ENCODE results near the gene VAC14.

The VAC14 gene

GRCh38 chr16:70800781-70801480 lies at the start of gene VAC14:
TSS of gene VAC14 (minus strand) at chr16:70801158. CDS start at chr16:70800900, 258 bp downstream.
- Histone ChIP-seq H3K9me3 (ENCODE audit: control insufficient read depth, insufficient read depth, low read depth, low read length) (no peaks in the 10 kb centered on the region), H3K4me1 (ENCODE audit: control insufficient read depth, insufficient read depth, low read length) (no peaks in the 10 kb centered on the region), H3K27ac (ENCODE audit: extremely low read depth, low read depth, low read length) (no peak within 1 kb of the TSS), H3K36me3 (ENCODE audit: control insufficient read depth in 2 of 2, insufficient read depth in 1 of 2, low read length in 2 of 2) (peaks cover 0 to 13% of the 10 kb centered on the region in 2 experiments; a peak in 1 of 3 replicates), H3K4me3 (ENCODE audit: low read depth, low read length) (peak within 1 kb of the TSS; percentile 71)
- ChIA-PET POLR2A (interaction anchor here (0.6 to 1.0 kb wide), 3 partner anchors 8 to 23 kb away, joined by 3 to 7 read pairs (median 3); no protein-coding TSS in a partner anchor), CTCF (interaction anchor here (0.6 to 0.8 kb wide), 2 partner anchors 145 to 556 kb away, joined by 3 read pairs; no protein-coding TSS in a partner anchor)
- peak; percentile 34; the same call in 1 of the 2 replicates for TF ChIP-seq ZNF660 (tag by site-specific recombination; IDR thresholded peaks at IDR 0.05)
- TF ChIP-seq ZFP3 (tag by site-specific recombination; IDR thresholded peaks at IDR 0.05; ENCODE audit: low read depth), result no peak
- no peak for TF ChIP-seq ZNF248 (tag by site-specific recombination; IDR thresholded peaks at IDR 0.05)
- no peak for TF ChIP-seq ZFP41 (tag by site-specific recombination; IDR thresholded peaks at IDR 0.05; ENCODE audit: borderline replicate concordance)
- TF ChIP-seq, protein P1, sequence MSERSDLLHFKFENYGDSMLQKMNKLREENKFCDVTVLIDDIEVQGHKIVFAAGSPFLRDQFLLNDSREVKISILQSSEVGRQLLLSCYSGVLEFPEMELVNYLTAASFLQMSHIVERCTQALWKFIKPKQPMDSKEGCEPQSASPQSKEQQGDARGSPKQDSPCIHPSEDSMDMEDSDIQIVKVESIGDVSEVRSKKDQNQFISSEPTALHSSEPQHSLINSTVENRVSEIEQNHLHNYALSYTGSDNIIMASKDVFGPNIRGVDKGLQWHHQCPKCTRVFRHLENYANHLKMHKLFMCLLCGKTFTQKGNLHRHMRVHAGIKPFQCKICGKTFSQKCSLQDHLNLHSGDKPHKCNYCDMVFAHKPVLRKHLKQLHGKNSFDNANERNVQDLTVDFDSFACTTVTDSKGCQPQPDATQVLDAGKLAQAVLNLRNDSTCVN (tag by site-specific recombination; optimal IDR thresholded peaks at IDR 0.05), result peak; percentile 41
- TF ChIP-seq KLF9 (tag by site-specific recombination; IDR thresholded peaks at IDR 0.05; ENCODE audit: low read depth), result peak; percentile 100
- TF ChIP-seq ZNF2 (tag by site-specific recombination; IDR thresholded peaks at IDR 0.05), result no peak
- peak; percentile 88 for TF ChIP-seq SCRT1 (tag by site-specific recombination; IDR thresholded peaks at IDR 0.05; ENCODE audit: borderline replicate concordance)
- TF ChIP-seq HOXC10 (CRISPR knock-in tag; IDR thresholded peaks at IDR 0.05), result no peak
- TF ChIP-seq, protein P2, sequence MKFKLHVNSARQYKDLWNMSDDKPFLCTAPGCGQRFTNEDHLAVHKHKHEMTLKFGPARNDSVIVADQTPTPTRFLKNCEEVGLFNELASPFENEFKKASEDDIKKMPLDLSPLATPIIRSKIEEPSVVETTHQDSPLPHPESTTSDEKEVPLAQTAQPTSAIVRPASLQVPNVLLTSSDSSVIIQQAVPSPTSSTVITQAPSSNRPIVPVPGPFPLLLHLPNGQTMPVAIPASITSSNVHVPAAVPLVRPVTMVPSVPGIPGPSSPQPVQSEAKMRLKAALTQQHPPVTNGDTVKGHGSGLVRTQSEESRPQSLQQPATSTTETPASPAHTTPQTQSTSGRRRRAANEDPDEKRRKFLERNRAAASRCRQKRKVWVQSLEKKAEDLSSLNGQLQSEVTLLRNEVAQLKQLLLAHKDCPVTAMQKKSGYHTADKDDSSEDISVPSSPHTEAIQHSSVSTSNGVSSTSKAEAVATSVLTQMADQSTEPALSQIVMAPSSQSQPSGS (tag by site-specific recombination; IDR thresholded peaks at IDR 0.05; ENCODE audit: low read depth), result no peak
- no peak for TF ChIP-seq ZNF501 (tag by site-specific recombination; IDR thresholded peaks at IDR 0.05)
- TF ChIP-seq YY1 (tag by site-specific recombination; IDR thresholded peaks at IDR 0.05), result peak; percentile 85
- peak; percentile 94 for TF ChIP-seq SP3 (tag by site-specific recombination; IDR thresholded peaks at IDR 0.05)
- no peak for TF ChIP-seq ZNF514 (tag by site-specific recombination; IDR thresholded peaks at IDR 0.05)
- TF ChIP-seq ZNF704 (tag by site-specific recombination; IDR thresholded peaks at IDR 0.05), result peak; percentile 58; the same call in 1 of the 2 replicates
- TF ChIP-seq ZNF214 (tag by site-specific recombination; IDR thresholded peaks at IDR 0.05; ENCODE audit: borderline replicate concordance), result no peak
- TF ChIP-seq, protein P3, sequence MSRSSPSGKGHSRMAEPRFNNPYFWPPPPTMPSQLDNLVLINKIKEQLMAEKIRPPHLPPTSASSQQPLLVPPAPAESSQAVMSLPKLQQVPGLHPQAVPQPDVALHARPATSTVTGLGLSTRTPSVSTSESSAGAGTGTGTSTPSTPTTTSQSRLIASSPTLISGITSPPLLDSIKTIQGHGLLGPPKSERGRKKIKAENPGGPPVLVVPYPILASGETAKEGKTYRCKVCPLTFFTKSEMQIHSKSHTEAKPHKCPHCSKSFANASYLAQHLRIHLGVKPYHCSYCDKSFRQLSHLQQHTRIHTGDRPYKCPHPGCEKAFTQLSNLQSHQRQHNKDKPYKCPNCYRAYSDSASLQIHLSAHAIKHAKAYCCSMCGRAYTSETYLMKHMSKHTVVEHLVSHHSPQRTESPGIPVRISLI (tag by site-specific recombination; IDR thresholded peaks at IDR 0.05), result no peak
- TF ChIP-seq KLF8 (tag by site-specific recombination; IDR thresholded peaks at IDR 0.05), result peak; percentile 85
- peak; percentile 93 for TF ChIP-seq YY2 (tag by site-specific recombination; IDR thresholded peaks at IDR 0.05)
- TF ChIP-seq KLF1 (tag by site-specific recombination; IDR thresholded peaks at IDR 0.05), result peak; percentile 94
- no peak for TF ChIP-seq ZNF624 (tag by site-specific recombination; IDR thresholded peaks at IDR 0.05)
- peak; percentile 35; the same call in 1 of the 2 replicates for TF ChIP-seq ZSCAN30 (tag by site-specific recombination; IDR thresholded peaks at IDR 0.05)
- TF ChIP-seq ZNF335 (tag by site-specific recombination; conservative IDR thresholded peaks at IDR 0.05), result peak; percentile 84
- peak; percentile 52; the same call in 1 of the 2 replicates for TF ChIP-seq ZEB2 (tag by site-specific recombination; IDR thresholded peaks at IDR 0.05)
- peak; percentile 79 for TF ChIP-seq OSR2 (tag by site-specific recombination; IDR thresholded peaks at IDR 0.05)
- no peak for TF ChIP-seq REPIN1 (tag by site-specific recombination; IDR thresholded peaks at IDR 0.05; ENCODE audit: low read depth)
- TF ChIP-seq ZXDB (tag by site-specific recombination; IDR thresholded peaks at IDR 0.05), result peak; percentile 55; the same call in 1 of the 2 replicates
- TF ChIP-seq ZFHX2 (tag by site-specific recombination; conservative IDR thresholded peaks at IDR 0.05), result peak; percentile 63; the same call in 1 of the 2 replicates
- TF ChIP-seq ZNF174 (tag by site-specific recombination; IDR thresholded peaks at IDR 0.05), result no peak
- TF ChIP-seq, protein P4, sequence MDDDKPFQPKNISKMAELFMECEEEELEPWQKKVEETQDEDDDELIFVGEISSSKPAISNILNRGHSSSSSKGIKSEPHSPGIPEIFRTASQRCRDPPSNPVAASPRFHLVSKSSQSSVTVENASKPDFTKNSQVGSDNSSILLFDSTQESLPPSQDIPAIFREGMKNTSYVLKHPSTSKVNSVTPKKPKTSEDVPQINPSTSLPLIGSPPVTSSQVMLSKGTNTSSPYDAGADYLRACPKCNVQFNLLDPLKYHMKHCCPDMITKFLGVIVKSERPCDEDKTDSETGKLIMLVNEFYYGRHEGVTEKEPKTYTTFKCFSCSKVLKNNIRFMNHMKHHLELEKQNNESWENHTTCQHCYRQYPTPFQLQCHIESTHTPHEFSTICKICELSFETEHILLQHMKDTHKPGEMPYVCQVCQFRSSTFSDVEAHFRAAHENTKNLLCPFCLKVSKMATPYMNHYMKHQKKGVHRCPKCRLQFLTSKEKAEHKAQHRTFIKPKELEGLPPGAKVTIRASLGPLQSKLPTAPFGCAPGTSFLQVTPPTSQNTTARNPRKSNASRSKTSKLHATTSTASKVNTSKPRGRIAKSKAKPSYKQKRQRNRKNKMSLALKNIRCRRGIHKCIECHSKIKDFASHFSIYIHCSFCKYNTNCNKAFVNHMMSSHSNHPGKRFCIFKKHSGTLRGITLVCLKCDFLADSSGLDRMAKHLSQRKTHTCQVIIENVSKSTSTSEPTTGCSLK (tag by site-specific recombination; IDR thresholded peaks at IDR 0.05), result no peak
- TF ChIP-seq PRDM1 (tag by site-specific recombination; IDR thresholded peaks at IDR 0.05), result 0 out of 2 replicates have a peak, but pooled peaks have one; percentile 17
- TF ChIP-seq IKZF3 (tag by site-specific recombination; IDR thresholded peaks at IDR 0.05), result no peak

Measured in HEK293 (cell line).